WTC11 (cell line): Measurements from ENCODE around the gene ARL13A. TPM values are rescaled to one million over a fixed set of nuclear protein-coding genes. Genes with fewer than 3 reads are reported as not detected.

Experiments used
- ATAC-seq: fragments of 200-7000 bp; cut with Tn5 transposase; 2 replicates; pipeline ENCODE4 v1.10.0; 2021; ENCODE audit warnings: mild to moderate bottlenecking, moderate library complexity
- CTCF ChIA-PET: fragments of 300-600 bp; sonication (Branson Sonifier 250); formaldehyde crosslinking; loops from one replicate; lab custom pipeline; 2021; ENCODE audit warnings: antibody characterized with exemption; lab: Charles Lee
- POLR2A ChIA-PET: fragments of 350-600 bp; sonication (Branson Sonifier 250); formaldehyde crosslinking; loops from one replicate; lab custom pipeline; 2021; ENCODE audit warnings: antibody characterized with exemption; lab: Charles Lee
- DNase-seq: peaks from one replicate; pipeline ENCODE4 v3.0.0; 2021; ENCODE audit warnings: low spot score
- H3K27ac Mint-ChIP-seq: 2 replicates; pipeline ENCODE4 v1.8.0; 2021; ENCODE audit warnings: mixed read lengths
- H3K27me3 Mint-ChIP-seq: 2 replicates; pipeline ENCODE4 v1.8.0; 2021; ENCODE audit warnings: low read depth, mild to moderate bottlenecking, moderate library complexity, mixed read lengths
- H3K36me3 Mint-ChIP-seq: 2 replicates; pipeline ENCODE4 v1.8.0; 2021; ENCODE audit warnings: mixed read lengths
- H3K4me1 Mint-ChIP-seq: 2 replicates; pipeline ENCODE4 v1.8.0; 2022; ENCODE audit warnings: mixed read lengths
- H3K4me3 Mint-ChIP-seq: 2 replicates; pipeline ENCODE4 v1.8.0; 2021; ENCODE audit warnings: mild to moderate bottlenecking, moderate library complexity, mixed read lengths
- H3K9me3 Mint-ChIP-seq: 2 replicates; pipeline ENCODE4 v1.8.0; 2021; ENCODE audit warnings: mixed read lengths
- FOXJ3 ChIP-seq: sonication (generic); formaldehyde crosslinking; IDR thresholded peaks from 2 replicates; pipeline ENCODE4 v1.9.0; 2021; ENCODE audit warnings: missing genetic modification reagents, mild to moderate bottlenecking, borderline replicate concordance
- FOXK1 ChIP-seq: sonication (generic); formaldehyde crosslinking; IDR thresholded peaks from 2 replicates; pipeline ENCODE4 v1.8.0; 2022; ENCODE audit warnings: mild to moderate bottlenecking, moderate library complexity, missing genetic modification reagents
- GABPB1 ChIP-seq: sonication (generic); formaldehyde crosslinking; IDR thresholded peaks from 2 replicates; pipeline ENCODE4 v1.8.1; 2023; ENCODE audit warnings: mild to moderate bottlenecking, missing genetic modification reagents
- GRHL2 ChIP-seq: fragments of 250-450 bp; sonication (Bioruptor Pico); IDR thresholded peaks from 2 replicates; pipeline ENCODE4 v1.8.0; 2022; ENCODE audit warnings: mild to moderate bottlenecking, moderate library complexity; ENCODE audit not compliant: insufficient replicate concordance, severe bottlenecking
- NFATC4 ChIP-seq: fragments of 250-450 bp; sonication (Bioruptor Pico); IDR thresholded peaks from 2 replicates; pipeline ENCODE4 v1.9.0; 2021; ENCODE audit warnings: mild to moderate bottlenecking
- NFE2L1 ChIP-seq: sonication (generic); formaldehyde crosslinking; IDR thresholded peaks from 2 replicates; pipeline ENCODE4 v1.8.1; 2023; ENCODE audit warnings: missing genetic modification reagents
- NR2C2 ChIP-seq: sonication (generic); formaldehyde crosslinking; IDR thresholded peaks from 2 replicates; pipeline ENCODE4 v1.8.0; 2022; ENCODE audit warnings: mild to moderate bottlenecking, missing genetic modification reagents
- SMAD3 ChIP-seq: sonication (generic); formaldehyde crosslinking; IDR thresholded peaks from 2 replicates; pipeline ENCODE4 v1.8.0; 2022; ENCODE audit warnings: missing genetic modification reagents, mild to moderate bottlenecking, borderline replicate concordance
- SP1 ChIP-seq: sonication (generic); formaldehyde crosslinking; conservative IDR thresholded peaks from 2 replicates; pipeline ENCODE4 v1.8.1; 2022; ENCODE audit warnings: missing genetic modification reagents
- TEAD4 ChIP-seq: sonication (generic); formaldehyde crosslinking; IDR thresholded peaks from 2 replicates; pipeline ENCODE4 v1.8.0; 2022; ENCODE audit warnings: mild to moderate bottlenecking, missing genetic modification reagents
- ZBTB21 ChIP-seq: sonication (generic); formaldehyde crosslinking; IDR thresholded peaks from 2 replicates; pipeline ENCODE4 v1.8.1; 2023; ENCODE audit warnings: mild to moderate bottlenecking, missing genetic modification reagents, borderline replicate concordance
- ZNF138 ChIP-seq: sonication (generic); formaldehyde crosslinking; conservative IDR thresholded peaks from 2 replicates; pipeline ENCODE4 v1.8.1; 2022; ENCODE audit warnings: mild to moderate bottlenecking, moderate library complexity, missing genetic modification reagents
- ZNF219 ChIP-seq: sonication (generic); formaldehyde crosslinking; IDR thresholded peaks from 2 replicates; pipeline ENCODE4 v1.8.0; 2023; ENCODE audit warnings: missing genetic modification reagents, mild to moderate bottlenecking, borderline replicate concordance
- ZNF232 ChIP-seq: sonication (generic); formaldehyde crosslinking; IDR thresholded peaks from 2 replicates; pipeline ENCODE4 v1.8.0; 2022; ENCODE audit warnings: mild to moderate bottlenecking, missing genetic modification reagents
- ZNF317 ChIP-seq: sonication (generic); formaldehyde crosslinking; IDR thresholded peaks from 2 replicates; pipeline ENCODE4 v1.8.1; 2023; ENCODE audit warnings: low read depth, mild to moderate bottlenecking, moderate library complexity, missing genetic modification reagents, borderline replicate concordance
- ZNF671 ChIP-seq: fragments of 250-450 bp; sonication (Bioruptor Pico); IDR thresholded peaks from 2 replicates; pipeline ENCODE4 v1.8.0; 2021; ENCODE audit warnings: mild to moderate bottlenecking
- total RNA-seq: library from RNA; stranded (reverse); gene quantifications from 3 replicates; pipeline ENCODE4 v1.2.3, GENCODE V29; 2021
- TF ChIP-seq, protein P1 (sequence below): fragments of 250-450 bp; sonication (Bioruptor Pico); IDR thresholded peaks from 2 replicates; pipeline ENCODE4 v1.9.0; 2021; ENCODE audit warnings: mild to moderate bottlenecking
- TF ChIP-seq, protein P2 (sequence below): fragments of 250-450 bp; sonication (Bioruptor Pico); conservative IDR thresholded peaks from 2 replicates; pipeline ENCODE4 v1.9.0; 2021; ENCODE audit warnings: mild to moderate bottlenecking
- TF ChIP-seq, protein P3 (sequence below): sonication (generic); formaldehyde crosslinking; IDR thresholded peaks from 2 replicates; pipeline ENCODE4 v1.8.0; 2023; ENCODE audit warnings: mild to moderate bottlenecking, missing genetic modification reagents
- TF ChIP-seq, protein P4 (sequence below): sonication (generic); formaldehyde crosslinking; conservative IDR thresholded peaks from 2 replicates; pipeline ENCODE4 v1.8.1; 2022; ENCODE audit warnings: mild to moderate bottlenecking, missing genetic modification reagents
- TF ChIP-seq, protein P5 (sequence below): sonication (generic); formaldehyde crosslinking; IDR thresholded peaks from 2 replicates; pipeline ENCODE4 v1.8.0; 2022; ENCODE audit warnings: mild to moderate bottlenecking, missing genetic modification reagents

The ARL13A gene
- total RNA-seq, 1 experiment from 2014 or later: not detected

DNA sequence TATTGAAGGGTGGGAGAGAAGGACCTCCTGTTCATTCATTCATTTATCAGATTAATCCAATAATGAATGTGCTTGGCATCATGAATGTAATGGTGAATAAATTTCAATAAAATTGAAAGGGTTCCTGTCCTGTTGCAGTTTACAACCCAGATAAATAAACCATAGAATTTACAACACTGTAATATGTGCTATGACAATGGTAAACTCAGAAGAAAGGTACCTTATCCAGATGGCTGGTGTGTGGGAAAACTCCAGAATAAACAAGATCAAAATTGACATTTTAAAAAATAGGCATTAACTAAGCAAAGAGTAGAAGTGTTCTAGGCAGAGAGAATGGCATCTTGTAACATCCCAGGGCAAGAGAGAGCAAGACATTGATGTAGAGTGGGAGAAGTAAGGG lies 15.3 kb downstream of the ARL13A start:
- Mint-ChIP-seq H3K9me3 (no peaks in the 10 kb centered on the region), H3K27ac (no peak overlapping the region), H3K27me3 (no peaks in the 10 kb centered on the region), H3K4me3 (no peak overlapping the region), H3K36me3 (no peaks in the 10 kb centered on the region; the same call in 1 of the 2 replicates), H3K4me1 (no peaks in the 10 kb centered on the region)
- TF ChIP-seq GABPB1 (no peak), TEAD4 (CRISPR knock-in tag) (no peak)
- POLR2A ChIA-PET: no interaction called here
- DNase-seq: no peak
- CTCF ChIA-PET: no interaction called here
- no peak for ATAC-seq

DNA sequence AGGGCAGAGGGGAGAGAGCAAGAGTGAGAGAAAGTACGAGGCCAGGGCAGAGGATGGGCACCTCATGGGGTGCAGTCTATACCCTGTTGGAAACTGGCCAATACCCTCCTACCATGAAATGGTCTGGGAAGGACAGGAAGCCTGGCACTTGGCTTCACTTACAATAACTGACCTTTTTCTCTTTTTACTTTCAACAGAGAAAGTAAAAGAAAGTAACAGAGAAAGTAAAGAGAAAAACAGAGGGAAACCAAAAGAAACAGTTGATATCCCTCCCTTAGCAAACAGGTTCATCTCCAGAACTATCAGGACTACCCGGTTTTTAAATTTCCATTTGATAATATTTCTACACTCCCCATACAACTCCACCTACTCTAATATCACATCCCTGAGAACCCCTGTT lies 20.6 kb downstream of the ARL13A start:
- H3K9me3 Mint-ChIP-seq: no peaks in the 10 kb centered on the region
- POLR2A ChIA-PET: interaction anchor here (0.6 kb wide), 1 partner anchor 146 kb away, joined by 5 read pairs; no protein-coding TSS in a partner anchor
- ATAC-seq (no peak), DNase-seq (no peak)
- TF ChIP-seq ZNF317 (CRISPR knock-in tag): no peak
- no peak for TF ChIP-seq FOXK1 (CRISPR knock-in tag)
- TF ChIP-seq, protein P1, sequence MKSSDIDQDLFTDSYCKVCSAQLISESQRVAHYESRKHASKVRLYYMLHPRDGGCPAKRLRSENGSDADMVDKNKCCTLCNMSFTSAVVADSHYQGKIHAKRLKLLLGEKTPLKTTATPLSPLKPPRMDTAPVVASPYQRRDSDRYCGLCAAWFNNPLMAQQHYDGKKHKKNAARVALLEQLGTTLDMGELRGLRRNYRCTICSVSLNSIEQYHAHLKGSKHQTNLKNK (CRISPR knock-in tag): no peak
- TF ChIP-seq ZNF232 (CRISPR knock-in tag): no peak
- TF ChIP-seq ZBTB21 (CRISPR knock-in tag): no peak
- no peak for TF ChIP-seq ZNF671 (CRISPR knock-in tag)
- TF ChIP-seq, all 79 proteins: peak for 0
- H3K27me3 Mint-ChIP-seq: no peaks in the 10 kb centered on the region
- CTCF ChIA-PET: no interaction called here
- H3K36me3 Mint-ChIP-seq: no peaks in the 10 kb centered on the region; the same call in 1 of the 2 replicates
- no peaks in the 10 kb centered on the region for H3K4me1 Mint-ChIP-seq
- H3K27ac Mint-ChIP-seq: no peak overlapping the region
- no peak overlapping the region for H3K4me3 Mint-ChIP-seq

DNA sequence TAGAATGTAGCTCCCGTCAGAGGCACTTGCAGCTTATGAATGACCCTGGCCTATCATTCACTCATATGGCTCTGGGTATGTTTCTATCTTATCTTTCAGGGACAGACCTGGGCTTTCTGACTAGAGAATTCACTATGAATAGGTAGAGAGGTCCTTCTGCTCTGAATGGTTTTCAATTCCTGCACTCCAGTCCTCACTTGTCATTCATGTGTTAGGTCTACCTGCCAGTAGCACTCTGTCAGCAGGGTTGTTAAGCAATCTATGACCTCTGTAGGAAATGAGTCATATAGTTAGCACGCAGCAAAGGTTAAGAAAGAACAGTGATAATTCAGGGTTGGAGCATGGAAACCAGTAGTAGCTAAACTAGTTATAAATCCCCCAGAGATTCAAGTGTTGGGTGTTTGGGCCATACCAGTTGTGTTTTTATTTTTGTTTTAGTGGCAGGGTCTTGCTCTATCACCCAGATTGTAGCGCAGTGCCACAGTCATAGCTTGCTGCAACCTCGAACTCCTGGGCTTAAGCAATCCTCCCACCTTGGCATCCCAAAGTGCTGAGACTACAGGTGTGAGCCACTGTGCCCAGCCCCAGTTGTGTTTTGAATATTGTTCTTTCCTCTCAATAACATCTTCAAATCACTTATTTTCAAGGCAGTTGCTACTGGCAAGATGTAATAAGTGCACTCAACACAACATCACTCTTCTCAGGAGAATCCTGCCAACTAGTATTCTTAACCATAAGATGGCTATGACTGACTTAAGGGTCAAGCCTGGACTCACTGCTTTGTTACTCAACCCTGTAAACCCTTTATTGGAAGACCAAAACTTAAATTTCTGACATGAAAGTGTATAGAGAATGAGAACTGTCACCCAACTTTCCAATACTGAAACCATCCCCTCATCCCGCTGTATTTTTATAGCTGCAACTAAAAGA lies 25.1 kb downstream of the ARL13A start:
- no peak for TF ChIP-seq NFE2L1 (CRISPR knock-in tag)
- no peak for TF ChIP-seq FOXJ3
- TF ChIP-seq NR2C2 (CRISPR knock-in tag): no peak
- TF ChIP-seq SP1 (CRISPR knock-in tag): no peak
- TF ChIP-seq ZBTB21 (CRISPR knock-in tag): no peak
- Mint-ChIP-seq H3K27ac (no peak overlapping the region), H3K4me1 (no peaks in the 10 kb centered on the region), H3K9me3 (no peaks in the 10 kb centered on the region), H3K4me3 (no peak overlapping the region), H3K27me3 (no peaks in the 10 kb centered on the region), H3K36me3 (no peaks in the 10 kb centered on the region; the same call in 1 of the 2 replicates)
- DNase-seq (no peak), ATAC-seq (no peak)
- POLR2A ChIA-PET: no interaction called here
- CTCF ChIA-PET: no interaction called here

DNA sequence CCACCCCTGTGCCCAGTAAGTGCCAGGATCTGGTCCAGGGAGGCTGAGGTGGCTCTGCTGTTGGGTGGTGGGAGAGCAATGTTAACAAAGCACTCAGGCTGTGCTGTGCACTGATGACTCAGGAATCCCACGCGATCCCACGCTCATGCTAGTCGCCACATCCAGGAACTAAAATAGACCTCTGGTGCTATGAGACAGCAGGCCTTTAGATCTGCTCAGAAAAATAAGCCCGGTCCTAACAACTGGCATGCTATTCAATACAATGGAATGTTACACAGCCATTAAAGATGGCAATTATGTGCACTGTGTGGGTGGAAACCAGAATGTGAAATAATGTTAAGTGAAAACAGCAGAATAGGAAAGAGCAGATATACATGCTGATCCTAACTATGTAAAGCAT lies 26.0 kb downstream of the ARL13A start:
- POLR2A ChIA-PET: no interaction called here
- no peak for TF ChIP-seq ZNF138 (CRISPR knock-in tag)
- TF ChIP-seq, protein P2, sequence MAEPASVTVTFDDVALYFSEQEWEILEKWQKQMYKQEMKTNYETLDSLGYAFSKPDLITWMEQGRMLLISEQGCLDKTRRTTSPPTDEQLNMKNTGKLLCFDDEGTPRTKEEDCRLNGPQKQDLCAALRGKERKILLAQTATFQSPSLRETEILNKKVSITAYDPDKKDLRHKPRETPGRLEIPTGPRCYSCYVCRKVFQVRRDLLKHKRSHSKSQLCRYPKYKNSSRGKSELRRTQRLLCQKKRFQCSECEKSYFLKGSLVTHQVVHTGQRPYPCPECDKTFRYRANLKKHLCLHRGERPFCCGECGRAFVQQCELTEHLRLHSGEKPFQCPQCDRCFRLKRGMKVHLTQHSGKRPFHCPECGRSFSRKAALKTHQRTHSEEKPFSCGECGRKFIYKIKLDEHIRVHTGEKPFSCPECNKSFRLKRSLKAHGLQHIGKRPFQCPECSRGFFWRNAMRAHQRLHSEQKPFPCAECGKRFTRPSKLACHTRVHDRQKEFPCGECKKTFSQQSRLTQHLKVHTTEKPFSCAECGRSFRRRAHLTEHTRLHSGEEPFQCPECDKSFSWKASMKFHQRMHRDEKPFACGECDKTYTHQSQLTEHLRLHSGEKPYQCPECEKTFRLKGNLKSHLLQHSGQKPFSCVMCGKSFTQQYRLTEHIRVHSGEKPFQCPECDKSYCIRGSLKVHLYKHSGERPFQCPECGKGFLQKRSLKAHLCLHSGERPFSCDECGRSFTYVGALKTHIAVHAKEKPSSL (CRISPR knock-in tag): no peak
- TF ChIP-seq ZNF671 (CRISPR knock-in tag): no peak
- TF ChIP-seq GRHL2 (CRISPR knock-in tag): no peak
- TF ChIP-seq NFATC4 (CRISPR knock-in tag): no peak
- TF ChIP-seq ZNF219 (CRISPR knock-in tag): no peak
- TF ChIP-seq SMAD3 (CRISPR knock-in tag): no peak
- TF ChIP-seq, protein P3, sequence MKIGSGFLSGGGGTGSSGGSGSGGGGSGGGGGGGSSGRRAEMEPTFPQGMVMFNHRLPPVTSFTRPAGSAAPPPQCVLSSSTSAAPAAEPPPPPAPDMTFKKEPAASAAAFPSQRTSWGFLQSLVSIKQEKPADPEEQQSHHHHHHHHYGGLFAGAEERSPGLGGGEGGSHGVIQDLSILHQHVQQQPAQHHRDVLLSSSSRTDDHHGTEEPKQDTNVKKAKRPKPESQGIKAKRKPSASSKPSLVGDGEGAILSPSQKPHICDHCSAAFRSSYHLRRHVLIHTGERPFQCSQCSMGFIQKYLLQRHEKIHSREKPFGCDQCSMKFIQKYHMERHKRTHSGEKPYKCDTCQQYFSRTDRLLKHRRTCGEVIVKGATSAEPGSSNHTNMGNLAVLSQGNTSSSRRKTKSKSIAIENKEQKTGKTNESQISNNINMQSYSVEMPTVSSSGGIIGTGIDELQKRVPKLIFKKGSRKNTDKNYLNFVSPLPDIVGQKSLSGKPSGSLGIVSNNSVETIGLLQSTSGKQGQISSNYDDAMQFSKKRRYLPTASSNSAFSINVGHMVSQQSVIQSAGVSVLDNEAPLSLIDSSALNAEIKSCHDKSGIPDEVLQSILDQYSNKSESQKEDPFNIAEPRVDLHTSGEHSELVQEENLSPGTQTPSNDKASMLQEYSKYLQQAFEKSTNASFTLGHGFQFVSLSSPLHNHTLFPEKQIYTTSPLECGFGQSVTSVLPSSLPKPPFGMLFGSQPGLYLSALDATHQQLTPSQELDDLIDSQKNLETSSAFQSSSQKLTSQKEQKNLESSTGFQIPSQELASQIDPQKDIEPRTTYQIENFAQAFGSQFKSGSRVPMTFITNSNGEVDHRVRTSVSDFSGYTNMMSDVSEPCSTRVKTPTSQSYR: no peak
- TF ChIP-seq, protein P4, sequence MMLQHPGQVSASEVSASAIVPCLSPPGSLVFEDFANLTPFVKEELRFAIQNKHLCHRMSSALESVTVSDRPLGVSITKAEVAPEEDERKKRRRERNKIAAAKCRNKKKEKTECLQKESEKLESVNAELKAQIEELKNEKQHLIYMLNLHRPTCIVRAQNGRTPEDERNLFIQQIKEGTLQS (CRISPR knock-in tag): no peak
- no peak for TF ChIP-seq ZNF232 (CRISPR knock-in tag)
- TF ChIP-seq, protein P5, sequence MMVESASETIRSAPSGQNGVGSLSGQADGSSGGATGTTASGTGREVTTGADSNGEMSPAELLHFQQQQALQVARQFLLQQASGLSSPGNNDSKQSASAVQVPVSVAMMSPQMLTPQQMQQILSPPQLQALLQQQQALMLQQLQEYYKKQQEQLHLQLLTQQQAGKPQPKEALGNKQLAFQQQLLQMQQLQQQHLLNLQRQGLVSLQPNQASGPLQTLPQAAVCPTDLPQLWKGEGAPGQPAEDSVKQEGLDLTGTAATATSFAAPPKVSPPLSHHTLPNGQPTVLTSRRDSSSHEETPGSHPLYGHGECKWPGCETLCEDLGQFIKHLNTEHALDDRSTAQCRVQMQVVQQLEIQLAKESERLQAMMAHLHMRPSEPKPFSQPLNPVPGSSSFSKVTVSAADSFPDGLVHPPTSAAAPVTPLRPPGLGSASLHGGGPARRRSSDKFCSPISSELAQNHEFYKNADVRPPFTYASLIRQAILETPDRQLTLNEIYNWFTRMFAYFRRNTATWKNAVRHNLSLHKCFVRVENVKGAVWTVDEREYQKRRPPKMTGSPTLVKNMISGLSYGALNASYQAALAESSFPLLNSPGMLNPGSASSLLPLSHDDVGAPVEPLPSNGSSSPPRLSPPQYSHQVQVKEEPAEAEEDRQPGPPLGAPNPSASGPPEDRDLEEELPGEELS (CRISPR knock-in tag): no peak

More for the DNA sequence above, 26.0 kb downstream of the ARL13A start:
- H3K27ac Mint-ChIP-seq: no peak overlapping the region
- ATAC-seq: no peak
- no peaks in the 10 kb centered on the region for H3K27me3 Mint-ChIP-seq
- CTCF ChIA-PET: no interaction called here
- no peaks in the 10 kb centered on the region for H3K9me3 Mint-ChIP-seq
- DNase-seq: no peak
- H3K4me1 Mint-ChIP-seq: no peaks in the 10 kb centered on the region
- H3K4me3 Mint-ChIP-seq: no peak overlapping the region
- H3K36me3 Mint-ChIP-seq: no peaks in the 10 kb centered on the region; the same call in 1 of the 2 replicates
